ENCODE measurements around the gene ZNF544.
A peak's percentile ranks its signal among the peaks of the same experiment; 100 is the strongest.
"Not testable (repeated sequence)": the region's sequence is repeated elsewhere in the genome, so short reads cannot be mapped to it uniquely, and the experiment has no call there.

Gene ZNF544

DNA sequence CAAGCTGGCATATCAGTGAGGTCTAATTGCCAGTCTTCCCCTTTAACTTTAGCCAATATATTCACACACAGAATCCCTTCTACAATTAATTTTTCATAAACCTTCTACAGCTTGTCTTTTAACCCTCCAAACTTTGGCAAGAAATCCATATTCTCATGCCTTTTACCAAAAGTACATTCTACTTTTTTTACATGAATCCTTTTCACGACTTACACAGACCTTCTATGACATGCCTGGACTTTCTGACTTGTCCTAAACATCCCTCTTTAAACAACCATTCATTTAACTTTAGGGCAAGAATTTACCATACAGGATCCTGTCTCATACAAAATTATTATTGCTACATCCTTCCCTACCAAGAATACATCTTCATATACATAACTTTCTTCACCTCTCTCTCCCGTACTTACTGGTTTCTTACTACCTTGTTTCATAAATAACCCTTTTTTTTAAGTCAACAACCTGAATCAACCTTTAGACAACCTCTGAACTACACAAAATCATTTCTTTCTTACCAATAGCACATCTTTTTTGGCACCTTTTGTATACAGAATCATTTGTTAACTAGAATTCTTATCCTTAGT is 23.5 kb downstream of the ZNF544 start:
- no peak for DNase-seq (ENCODE audit: low spot score)

DNA sequence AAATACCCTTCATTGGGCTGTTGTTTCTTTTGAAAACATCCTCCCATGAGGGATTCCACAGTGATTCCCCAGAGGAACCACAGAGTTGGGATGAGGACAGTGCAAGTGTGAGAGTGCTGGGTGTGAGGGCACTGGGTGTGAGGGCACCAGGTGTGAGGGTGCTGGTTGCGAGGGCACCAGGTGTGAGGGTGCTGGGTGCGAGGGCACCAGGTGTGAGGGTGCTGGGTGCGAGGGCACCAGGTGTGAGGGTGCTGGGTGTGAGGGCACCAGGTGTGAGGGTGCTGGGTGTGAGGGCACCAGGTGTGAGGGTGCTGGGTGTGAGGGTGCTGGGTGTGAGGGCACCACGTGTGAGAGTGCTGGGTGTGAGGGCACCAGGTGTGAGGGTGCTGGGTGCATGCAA is 29.5 kb downstream of the ZNF544 start:
- not testable (repeated sequence) for DNase-seq (ENCODE audit: low spot score)

DNA sequence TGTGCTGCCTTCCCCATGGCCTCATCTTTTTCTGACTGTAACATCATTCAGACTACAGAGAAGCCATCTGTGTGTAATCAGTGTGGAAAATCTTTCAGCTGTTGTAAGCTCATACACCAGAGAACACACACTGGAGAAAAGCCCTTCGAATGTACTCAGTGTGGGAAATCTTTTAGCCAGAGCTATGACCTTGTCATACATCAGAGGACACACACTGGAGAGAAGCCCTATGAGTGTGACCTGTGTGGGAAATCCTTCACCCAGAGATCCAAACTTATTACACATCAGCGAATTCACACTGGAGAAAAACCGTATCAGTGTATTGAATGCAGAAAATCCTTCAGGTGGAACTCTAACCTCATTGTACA is 32.9 kb downstream of the ZNF544 start:
- no peak for DNase-seq (ENCODE audit: low spot score)

DNA sequence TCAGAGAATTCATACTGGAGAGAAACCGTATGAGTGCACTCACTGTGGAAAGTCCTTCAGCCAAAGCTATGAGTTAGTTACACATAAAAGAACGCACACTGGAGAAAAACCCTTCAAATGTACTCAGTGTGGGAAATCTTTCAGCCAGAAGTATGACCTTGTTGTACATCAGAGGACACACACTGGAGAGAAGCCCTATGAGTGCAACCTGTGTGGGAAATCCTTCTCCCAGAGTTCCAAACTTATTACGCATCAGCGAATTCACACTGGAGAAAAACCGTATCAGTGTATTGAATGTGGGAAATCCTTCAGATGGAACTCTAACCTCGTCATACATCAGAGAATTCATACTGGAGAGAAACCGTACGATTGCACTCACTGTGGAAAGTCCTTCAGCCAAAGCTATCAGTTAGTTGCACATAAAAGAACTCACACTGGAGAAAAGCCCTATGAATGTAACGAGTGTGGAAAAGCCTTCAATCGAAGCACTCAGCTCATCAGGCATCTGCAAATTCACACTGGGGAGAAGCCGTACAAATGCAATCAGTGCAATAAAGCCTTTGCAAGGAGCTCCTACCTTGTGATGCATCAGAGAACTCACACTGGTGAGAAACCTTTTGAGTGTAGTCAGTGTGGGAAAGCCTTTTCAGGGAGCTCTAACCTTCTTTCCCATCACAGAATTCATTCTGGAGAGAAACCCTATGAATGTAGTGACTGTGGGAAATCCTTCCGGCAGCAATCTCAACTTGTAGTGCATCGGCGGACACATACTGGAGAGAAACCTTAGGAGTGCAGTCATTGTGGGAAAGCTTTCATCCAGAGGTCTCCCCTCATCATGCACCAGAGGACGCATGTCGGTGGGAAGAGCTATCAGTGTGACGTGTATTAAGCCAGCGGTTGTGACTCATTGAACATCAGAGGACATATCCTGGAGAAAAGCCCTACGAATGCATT is 33.5 kb downstream of the ZNF544 start:
- DNase-seq (ENCODE audit: low spot score), result no peak

DNA sequence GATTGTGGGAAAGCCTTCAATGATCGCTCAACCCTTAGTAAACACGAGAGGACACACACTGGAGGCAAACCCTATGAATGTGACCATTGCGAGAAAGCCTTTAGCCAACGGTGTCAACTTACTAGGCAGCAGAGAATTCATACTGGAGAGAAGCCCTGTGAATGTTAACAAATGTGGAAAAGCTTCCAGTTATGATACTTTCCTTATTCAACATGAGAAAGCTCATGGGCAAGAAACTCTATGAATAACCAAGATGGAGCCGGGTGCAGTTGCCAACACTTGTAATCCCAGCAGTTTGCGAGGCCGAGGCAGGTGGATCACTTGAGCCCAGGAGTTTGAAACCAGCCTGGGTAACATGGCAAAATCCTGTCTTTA is 34.2 kb downstream of the ZNF544 start:
- no peak for DNase-seq (ENCODE audit: low spot score)

DNA sequence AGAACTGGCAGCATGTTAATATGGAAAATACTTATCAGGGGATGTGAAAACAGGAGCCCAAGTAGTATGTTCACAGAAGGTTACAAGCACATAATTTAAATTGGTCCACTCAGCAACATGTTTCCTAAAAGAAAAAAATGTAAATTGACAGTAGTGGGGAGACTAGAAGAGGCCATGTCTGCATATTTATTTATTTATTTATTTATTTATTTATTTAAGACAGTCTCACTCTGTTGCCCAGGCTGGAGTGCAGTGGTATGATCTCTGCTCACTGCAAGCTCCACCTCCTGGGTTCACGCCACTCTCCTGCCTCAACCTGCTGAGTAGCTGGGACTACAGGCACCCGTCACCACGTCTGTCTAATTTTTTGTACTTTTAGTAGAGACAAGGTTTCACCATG is 36.4 kb downstream of the ZNF544 start:
- DNase-seq (ENCODE audit: low spot score), result no peak

DNA sequence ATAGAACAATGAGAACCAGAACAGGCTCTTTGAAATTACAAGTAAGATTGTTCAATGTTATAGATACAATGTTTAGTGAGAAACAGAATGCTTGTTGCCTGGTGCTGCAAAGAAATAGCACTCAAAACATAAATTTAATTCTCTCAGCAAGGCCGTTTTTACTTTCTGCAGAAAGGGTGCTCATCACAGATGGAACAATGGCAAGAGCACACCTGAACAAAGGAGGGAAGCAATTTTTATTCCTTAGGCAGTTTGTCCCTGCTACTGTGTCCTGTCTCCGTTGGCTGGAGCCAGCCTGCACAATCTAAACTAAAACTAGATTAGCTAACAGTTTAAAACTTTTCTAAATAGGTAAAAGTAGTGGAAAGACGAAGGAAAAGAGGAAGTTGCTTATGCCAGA is 39.6 kb downstream of the ZNF544 start:
- no peak for DNase-seq (ENCODE audit: low spot score)

DNA sequence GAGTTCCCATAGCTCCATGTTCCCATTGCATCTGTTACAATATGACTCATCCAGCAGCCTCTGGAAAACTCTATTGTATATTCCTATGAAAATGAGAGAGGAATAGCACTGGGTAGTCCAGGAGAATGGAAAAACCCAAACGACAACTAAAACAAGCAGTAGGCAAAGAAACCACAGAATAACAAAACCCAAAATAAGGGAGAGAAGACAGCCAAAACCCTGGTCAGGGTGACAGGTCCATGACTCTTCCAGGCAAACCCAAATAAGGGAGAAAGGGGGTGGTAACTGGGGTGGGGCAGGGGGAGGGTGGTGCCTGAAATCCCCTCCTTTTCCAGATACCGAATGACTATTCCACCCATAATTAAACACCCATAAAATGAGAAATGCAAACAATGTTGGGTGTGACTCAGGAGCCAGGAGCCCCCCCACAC is 46.1 kb downstream of the ZNF544 start:
- no peak for DNase-seq (ENCODE audit: low spot score)

DNA sequence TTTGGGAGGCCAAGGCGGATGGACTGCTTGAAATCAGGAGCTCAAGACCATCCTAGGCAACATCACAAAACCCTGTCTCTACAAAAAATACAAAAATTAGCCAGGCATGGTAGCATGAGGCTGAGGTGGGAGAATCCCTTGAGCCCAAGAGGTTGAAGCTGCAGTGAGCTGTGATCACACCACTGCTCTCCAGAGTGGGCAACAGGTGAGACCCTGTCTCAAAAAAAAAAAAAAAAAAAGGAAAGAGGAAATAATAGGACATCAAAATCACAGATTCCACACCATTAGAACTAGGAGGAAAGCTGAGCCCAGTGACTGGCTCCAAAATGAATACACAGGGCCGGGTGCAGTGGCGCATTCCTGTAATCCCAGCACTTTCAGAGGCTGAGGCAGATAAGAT is 46.9 kb downstream of the ZNF544 start:
- no peak for DNase-seq (ENCODE audit: low spot score)

DNA sequence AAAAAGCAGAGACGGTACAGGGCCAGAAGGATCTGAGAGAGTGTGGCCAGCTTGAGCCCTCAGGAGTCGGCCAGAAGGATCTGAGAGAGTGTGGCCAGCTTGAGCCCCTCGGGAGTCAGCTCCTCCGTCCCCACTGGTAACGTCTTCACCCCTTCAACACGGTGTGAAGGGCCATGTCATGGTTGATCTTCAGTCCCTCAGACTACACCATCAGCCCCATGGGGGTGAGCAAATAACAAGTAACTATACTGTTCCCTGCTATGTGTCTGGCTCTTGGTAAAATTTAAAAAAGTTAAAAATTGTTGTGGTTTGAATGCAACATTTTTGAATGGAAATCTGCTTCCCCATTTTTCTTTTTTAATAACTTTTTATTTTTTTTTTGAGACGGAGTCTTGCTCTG is 48.5 kb downstream of the ZNF544 start:
- DNase-seq (ENCODE audit: low spot score), result no peak

DNA sequence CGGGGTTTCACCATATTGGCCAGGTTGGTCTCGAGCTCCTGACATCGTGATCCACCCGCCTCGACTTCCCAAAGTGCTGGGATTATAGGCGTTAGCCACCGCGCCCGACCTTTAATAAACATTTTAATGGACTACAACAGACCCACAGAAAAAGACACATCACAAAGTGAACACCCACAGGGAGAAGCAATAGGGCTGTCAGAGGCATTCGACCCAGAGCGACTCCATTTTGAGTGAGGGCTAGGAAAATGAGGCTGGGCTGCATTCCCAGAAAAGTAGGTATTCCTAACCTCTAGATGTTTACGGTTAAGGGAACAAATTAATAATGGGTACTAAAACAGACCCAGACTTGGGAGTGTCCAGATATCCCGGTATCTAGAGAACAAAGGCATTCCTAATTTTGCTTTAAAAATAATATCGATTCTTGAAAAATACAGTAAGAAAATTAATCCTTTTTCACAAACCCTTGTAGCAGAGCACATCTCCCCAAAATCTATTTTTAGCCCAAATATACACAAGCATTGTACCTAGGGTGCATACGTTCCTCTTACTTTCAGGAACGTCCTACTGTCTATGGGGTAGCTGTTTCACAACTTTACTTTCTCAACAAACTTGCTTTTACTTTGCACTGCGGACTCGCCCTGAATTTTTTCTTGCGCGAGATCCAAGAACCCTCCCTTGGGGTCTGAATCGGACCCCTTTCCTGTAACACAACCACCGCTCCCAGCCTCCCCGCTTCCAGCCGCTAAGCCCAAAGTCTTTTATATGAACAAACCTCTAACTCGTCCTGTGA is 49.2 kb downstream of the ZNF544 start:
- no peak for DNase-seq (ENCODE audit: low spot score)

DNA sequence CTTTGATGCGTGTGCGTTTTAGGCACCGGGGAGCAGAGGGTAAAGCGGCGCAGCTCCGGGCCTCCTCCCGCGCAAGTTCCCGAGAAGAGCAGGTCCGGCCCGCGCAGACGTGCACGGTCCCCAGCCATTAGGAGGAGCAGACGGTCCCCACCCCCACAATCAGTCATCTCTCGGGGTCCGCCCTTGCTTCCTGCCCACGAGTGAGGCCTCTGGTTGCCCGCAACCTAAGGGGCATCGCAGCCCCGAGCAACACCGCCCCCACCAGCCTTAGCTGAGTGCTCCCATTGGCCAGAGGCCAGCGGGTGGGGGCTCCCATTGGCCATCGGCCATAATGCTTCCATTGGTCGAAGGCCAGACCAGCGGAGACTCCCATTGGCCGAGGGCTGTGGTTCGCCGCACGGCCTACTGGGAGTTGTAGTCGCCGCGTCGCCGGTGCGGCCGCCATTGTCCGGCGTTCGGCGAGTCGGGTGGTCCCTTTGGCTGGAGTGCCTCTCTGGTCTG is 49.9 kb downstream of the ZNF544 start, which contains the start of gene ZNF8:
Gene ZNF8, plus strand, starts transcription at position 415 of the 501 bp plus-strand sequence. CDS start 127 bp downstream, outside the sequence.
- DNase-seq (ENCODE audit: low spot score), result peak; percentile 96

DNA sequence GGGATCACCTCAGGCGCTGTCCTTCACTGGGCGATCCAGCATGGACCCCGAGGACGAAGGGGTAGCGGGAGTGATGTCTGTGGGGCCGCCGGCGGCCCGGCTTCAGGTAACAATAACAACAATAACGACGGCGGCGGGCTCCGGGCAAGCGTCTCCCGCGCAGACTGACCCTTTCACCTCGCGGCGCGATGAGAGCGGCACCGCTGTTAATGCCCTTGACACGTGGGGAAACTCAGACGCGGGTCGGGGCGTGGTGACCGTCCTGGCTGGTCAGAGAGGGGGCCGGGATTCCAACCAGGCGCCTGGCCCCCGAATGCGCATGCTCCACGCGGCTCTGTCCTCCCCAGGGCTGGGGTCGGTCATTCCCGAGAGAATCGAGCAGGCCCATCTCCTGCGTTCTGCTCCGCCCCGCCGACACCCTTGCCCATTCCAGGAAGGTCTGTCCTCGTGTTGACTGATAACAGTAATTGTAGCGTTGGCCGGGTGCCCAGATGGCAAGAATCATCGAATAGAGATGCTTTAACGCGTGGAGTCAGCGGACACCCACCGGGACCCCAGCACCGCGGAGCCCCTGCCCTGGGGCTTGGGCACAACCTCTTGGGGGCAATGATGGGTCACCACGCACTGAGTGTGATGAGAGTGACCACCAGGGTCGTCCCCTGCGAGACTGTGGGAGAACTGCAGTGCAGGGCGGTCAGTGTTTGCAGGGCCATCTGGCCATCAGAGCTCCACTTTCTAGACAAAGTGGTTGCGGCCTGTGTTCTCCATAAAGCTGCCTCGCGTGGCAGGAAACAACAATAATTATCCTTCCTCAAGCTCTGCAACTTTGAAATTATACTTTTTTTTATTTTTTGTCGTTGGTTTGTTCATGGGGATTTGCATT is 50.6 kb downstream of the ZNF544 start:
- peak; percentile 20 for DNase-seq (ENCODE audit: low spot score)

DNA sequence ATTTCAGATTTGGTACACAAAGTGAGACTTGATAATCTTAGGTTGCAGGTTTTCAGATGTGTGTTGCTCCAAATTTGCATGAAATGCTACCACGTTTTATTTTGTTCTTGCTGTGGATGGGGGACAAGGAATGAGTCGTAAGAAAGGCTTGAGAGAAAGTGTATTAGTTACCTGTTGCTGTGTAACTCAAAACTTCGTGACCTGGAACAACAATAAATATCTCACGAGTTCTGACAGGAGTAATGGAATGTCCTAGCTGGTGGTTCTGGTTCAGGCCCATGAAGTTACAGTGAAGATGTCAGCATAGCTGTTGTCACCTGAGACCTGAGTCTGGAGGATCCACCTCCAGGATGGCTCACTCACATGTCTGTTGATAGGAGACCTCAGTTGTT is 51.2 kb downstream of the ZNF544 start:
- DNase-seq (ENCODE audit: low spot score), result no peak

DNA sequence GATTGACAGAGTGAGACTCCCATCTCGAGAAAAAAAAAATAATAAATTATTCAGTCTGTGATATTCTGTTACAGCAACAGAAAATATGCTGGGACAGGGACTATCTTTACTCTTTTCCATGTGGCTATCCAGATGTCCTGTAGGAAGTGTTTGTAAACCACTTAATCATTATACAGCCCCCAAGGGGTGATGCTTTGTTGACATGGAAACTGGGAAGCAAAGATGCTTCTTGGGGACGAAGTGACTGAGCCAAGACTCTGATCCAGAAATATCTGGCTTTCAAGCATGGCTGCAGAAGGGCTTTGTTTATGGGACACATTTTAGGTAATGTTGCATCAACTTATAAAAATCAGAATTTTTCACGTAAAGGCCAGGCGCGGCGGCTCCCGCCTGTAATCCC is 55.5 kb downstream of the ZNF544 start:
- no peak for DNase-seq (ENCODE audit: low spot score)

DNA sequence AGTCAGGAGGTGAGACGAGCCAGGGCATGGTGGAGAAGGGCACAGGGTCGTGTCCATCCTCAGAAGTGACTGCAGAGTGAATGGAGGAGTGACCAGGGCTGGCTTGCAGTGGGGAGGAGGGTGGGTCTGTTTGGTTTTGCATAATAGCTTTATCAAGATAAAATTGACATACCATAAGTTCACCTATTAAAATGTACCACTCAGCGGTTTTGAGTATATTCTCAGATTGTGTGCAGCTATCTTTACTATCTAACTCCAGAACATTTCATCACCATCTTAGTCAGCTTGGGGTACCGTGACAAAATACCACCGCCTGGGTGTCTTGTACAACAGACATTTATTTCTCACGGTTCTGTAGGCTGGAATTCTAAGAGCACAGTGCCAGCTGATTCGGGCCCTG is 63.2 kb downstream of the ZNF544 start:
- DNase-seq (ENCODE audit: low spot score), result no peak

DNA sequence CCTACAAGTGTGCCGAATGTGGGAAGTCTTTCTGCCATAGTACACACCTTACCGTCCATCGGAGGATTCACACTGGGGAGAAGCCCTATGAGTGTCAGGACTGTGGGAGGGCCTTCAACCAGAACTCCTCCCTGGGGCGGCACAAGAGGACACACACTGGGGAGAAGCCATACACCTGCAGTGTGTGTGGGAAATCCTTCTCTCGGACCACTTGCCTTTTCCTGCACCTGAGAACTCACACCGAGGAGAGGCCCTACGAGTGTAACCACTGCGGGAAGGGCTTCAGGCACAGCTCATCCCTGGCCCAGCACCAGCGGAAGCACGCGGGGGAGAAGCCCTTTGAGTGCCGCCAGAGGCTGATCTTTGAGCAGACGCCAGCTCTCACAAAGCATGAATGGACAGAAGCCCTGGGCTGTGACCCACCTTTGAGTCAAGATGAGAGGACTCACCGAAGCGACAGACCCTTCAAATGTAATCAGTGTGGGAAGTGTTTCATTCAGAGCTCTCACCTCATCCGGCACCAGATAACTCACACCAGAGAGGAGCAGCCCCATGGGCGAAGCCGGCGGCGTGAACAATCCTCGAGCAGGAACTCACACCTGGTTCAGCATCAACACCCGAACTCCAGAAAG is 66.1 kb downstream of the ZNF544 start:
- no peak for DNase-seq (ENCODE audit: low spot score)

DNA sequence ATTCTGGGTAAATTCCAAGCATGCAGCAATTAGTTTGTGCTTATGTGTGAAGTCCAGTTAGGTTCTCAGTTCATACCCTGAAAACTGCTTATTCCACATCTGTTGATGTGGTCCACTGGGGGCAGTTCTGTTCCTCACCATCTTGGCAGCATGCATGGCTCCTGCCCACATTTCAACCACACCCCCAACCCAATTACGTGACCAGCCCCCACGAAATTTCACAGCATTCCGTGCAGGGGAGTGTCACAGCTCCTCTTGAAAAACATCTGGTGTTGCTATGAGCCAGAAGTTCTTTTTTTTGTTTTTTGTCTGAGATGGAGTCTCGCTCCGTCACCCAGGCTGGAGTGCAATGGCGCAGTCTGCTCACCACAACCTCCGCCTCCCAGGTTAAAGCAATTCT is 67.4 kb downstream of the ZNF544 start:
- DNase-seq (ENCODE audit: low spot score), result no peak

DNA sequence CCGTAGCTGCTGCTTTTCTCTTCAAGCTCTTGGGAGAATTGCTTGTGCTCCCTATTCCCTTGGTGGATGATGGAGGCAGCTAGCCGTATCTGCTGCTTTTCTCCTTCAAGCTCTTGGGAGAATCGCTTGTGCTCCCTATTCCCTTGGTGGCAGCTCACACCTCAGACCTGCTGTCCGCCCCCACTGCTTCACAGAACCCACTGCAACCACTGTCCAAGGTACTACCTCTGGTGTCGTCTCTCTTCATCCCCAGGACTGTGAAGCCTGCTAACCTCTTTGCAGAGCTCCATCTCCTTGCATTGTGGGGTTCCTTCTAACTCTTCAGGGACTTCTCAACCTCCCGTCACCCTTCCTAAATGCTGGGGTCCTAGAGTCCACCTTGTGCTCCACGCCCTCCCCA is 71.9 kb downstream of the ZNF544 start:
- DNase-seq (ENCODE audit: low spot score), result no peak

DNA sequence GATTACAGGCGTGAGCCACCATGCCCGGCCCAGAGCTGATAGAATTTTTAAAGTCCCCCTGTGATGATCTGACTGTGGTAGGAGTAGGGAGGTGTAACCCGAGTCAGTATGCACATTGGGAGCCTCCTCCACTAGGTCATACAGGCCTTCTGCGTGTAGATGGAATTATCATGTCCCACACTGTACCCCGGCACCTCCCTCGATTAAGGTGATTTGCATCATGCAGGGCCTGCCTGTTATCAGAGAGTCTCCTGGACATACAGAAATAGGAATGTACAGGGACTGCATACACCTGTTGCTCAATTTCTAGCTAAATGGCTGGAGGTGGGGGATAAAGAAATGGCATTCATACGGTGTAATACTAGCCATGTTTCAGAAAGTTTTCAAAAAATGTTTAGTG is 75.5 kb downstream of the ZNF544 start:
- no peak for DNase-seq (ENCODE audit: low spot score)

DNA sequence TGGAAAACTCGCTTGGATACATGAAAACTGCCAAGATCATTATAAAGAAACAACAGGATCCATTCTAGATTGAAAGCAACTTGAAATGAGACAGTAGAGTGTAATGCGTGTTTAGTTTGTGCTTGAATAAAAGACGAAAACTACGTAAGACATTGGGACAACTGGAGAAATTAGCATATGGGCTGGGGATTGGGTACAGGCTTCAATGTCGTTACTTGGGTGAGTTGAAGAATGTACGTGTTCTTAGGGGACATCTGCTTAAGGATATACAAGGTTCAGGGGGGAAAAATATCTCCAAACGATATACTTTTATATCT is 76.0 kb downstream of the ZNF544 start:
- no peak for DNase-seq (ENCODE audit: low spot score)
